ENCODE measurements around the gene VILL. TPM values are rescaled to one million over a fixed set of nuclear protein-coding genes. Genes with fewer than 3 reads are reported as not detected.
"Not testable (repeated sequence)": the region's sequence is repeated elsewhere in the genome, so short reads cannot be mapped to it uniquely, and the experiment has no call there.

The VILL gene
- total RNA-seq, 1 donor from 2014 or later: 4.4 TPM

DNA sequence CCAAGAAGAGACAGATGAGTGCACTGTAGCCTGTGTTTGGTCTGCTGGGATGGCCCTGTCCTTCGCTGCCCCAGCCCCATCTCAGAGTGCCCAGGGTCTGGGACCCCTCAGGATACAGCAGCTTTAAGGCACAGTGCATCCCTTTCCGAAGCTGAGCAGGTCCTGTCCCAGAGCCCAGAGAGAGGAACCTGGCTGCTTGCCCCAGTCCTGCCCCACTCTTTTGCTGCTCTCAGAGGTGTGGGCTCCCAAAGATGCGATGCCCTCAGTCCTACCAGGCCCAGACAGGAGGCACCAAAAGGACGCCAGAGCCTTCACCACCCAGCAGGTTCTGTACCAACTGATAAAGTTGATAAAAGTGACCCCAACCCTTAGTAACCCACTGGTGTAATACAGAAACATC lies 30.6 kb downstream of the VILL start:
- no peak for DNase-seq (ENCODE audit: missing footprints)
- no peak for ATAC-seq

DNA sequence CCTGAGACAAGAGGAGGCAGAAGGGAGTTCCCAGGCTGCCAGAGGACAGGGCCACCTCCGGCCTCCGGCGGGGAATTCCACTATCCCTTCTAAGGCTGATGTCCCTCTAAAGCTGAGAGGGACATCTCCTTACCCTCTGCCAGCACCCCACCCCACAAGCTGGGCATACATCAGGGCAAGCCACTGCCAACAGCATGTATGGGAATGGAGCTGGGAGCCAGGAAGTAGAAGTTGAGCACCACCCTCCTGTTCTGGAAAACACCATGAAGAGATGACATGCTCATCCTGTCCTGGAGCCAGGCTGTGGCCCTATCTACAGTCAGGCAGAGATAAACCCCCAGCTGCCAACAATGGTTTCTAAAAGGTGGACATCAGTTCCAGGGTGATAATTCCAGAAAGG lies 31.7 kb downstream of the VILL start:
- DNase-seq (ENCODE audit: missing footprints): no peak
- intact Hi-C loops (cut with DNase I): no loop called here

More for the DNA sequence above, 30.6 kb downstream of the VILL start:
- intact Hi-C loops (cut with DNase I): no loop called here

DNA sequence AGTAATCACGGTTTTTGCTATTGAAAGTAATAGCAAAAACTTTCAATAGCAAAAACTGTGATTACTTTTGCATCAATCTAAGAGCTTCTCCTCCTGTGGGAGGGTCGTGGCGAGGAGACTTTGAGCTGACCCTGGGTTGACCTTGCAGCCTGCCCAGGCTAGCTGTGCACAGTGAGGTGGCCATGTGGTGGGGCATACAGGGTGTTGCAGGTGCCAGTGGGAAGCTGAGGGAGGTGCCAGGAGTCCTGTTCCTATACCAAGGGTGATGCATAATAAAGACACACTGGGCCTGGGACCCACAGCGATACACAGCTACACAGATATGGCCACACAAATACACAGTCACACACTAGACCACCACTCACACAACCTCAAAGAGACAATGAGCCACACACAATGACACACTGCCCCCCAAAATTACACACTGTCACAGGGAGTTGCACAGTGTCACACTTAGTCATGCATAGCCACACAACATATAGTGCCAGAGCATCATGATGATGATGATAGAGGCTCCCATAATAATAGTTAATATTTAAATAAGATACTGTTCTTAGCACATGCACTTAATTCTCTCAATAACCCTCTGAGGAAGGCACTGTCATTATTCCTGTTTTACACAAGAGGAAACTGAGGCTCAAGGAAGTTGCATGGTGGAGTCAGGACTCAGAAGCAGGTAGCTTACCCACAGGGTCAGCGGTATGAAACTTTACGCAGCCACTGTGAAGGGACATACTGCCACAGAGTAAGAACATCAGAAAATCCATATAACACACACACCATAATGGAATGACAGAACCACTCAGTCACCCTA lies 32.5 kb downstream of the VILL start:
- ATAC-seq (no peak), DNase-seq (ENCODE audit: missing footprints) (no peak)
- intact Hi-C loops (cut with DNase I): no loop called here

More for the DNA sequence above, 31.7 kb downstream of the VILL start:
- ATAC-seq: no peak

DNA sequence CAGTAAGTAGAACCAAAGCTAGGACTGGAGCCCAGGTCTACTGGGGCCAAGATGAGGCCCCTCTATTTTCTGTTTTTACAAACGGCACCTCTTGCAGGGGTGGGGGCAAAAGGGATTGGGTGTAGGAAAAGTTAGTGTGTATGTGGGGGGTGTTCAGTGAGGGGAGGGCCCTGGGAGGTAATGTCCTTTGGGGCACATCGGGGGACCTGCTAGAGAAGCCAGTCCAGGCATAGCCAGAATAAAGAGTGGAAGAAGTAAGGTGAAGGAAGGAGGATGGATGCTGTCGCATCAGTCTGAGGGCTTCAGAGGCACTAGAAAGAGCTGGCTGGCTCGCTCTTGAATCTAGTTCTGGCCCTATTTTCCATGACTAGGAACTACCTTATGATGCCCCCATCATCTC lies 36.3 kb downstream of the VILL start:
- intact Hi-C loops (cut with DNase I): no loop called here
- no peak for DNase-seq (ENCODE audit: missing footprints)
- ATAC-seq: no peak

DNA sequence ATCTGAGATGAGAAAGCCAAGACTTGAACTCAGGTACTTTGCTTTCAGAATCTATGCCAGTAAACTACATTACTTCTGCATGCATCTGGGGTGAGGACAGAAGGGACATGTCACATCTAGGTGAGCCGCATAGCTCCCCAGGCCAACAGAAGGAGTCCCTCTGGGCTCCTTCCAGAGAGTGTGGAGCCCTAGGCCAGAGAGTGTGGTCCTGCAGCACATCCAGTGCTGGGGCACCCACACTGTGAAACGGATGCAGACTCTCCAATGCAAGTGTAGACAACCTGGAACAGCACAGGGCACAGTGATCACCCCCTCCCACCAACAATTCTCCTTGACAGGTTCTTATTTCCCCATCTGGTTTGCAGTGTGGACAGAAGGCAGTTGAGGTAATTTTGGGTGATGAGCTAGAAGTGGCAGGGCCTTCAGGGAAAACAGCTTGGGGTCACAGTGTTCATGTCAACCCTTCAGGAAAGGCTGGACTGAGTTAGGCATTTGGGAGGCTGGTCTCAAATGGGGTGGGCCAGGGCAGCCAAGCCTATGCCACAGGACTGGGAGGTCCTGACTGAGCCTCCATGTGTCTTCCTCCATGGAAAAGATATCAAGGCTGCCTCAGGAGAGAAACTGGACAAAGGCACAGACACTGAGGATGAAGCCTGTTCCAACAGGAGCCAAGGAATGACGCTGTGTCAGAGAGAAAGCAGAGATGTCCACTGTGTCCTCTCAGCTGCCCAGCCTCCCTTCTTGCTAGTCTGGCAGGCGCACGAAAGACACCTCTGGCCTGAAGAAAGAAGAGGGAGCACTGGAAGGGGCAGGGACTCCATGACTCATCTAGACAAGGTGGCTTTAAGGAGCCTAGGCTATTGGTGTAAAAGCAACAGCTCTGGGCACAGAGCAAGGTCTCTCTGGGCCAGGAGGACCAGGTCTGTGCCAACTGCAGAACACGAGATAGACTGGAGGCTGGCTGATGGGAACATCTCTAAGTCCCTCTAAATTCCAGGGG lies 37.2 kb downstream of the VILL start:
- DNase-seq (ENCODE audit: missing footprints) (no peak), ATAC-seq (no peak)
- intact Hi-C loops (cut with DNase I): no loop called here

DNA sequence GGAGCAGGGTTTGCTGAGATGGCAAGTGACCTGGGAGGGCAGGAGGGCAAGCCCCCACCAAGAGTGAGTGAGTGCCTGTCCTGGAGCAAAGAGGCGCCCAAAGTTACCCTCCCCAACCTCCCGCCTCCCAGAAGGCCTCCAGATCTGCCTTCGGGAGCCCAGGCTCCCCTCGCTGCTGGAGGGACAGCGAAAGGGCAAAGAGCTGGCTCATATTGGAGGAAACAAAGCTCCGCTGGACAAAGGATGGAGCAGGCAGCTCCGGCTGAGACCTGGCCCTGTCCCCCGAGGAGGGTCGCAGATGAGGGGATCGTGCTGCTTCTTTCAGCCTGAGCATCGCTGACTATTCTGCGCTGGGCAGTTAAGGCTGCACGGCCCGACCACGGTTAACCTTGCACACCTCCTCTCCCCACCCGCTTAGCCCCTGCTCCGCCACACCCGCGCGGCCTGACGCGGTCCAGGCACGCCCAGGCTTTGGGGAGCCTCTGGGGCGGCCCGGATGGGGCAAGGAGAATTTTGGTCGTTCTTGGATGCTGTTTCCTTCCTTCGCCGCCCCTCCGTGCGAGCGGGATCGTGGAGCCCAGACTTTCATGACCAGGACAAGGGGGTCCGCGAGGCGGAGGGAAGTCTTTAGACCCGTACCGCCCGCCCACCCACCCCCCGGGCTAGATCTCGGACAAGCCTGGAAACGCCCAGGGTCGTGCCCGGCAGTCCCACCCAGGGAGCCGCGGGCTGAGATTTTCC lies 38.2 kb downstream of the VILL start:
- ATAC-seq (no peak), DNase-seq (ENCODE audit: missing footprints) (no peak)
- intact Hi-C loops (cut with DNase I): no loop called here

DNA sequence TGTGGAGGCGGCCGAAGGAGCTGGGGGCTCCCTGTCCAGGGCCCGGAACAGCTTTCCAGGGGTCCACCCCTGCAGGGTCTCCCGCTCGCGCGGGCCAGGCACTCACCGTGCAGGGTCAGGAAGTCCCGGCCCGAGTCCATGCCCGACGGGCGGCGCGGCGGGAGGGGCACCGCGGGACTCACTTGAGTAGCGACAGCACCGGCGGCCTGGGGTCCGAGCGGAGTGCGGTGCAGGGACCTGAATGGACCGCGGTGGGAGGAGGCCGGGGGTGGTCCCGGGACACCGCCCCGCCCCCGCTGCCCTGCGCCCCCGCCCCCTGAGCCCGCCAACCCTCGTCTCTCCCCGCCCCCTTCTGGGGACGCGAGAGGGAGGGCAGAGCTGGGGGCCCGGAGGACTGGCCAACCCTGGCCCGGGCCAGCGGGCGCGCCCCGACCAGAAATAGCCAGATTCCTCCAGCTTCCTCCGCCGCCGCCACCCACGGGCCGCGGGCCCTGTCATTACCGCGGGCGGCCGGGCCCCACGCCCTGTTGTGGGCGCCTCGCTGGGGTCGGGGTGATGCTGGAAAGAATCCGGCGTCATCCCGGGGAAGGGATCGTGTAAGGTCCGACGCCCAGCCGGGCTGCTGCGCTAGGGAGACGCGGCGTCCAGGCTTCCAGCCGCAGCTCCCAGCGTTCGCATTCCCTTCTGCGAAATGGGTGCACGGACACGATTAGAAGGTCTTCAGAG lies 39.0 kb downstream of the VILL start, which contains the start of gene PLCD1:
Gene PLCD1, minus strand, starts transcription at position 243 of the 726 bp plus-strand sequence. Its CDS starts 103 bp downstream, at position 140.
- ATAC-seq: peak; percentile 65
- DNase-seq (ENCODE audit: missing footprints): peak; percentile 89
- intact Hi-C loops (cut with DNase I): no loop called here

DNA sequence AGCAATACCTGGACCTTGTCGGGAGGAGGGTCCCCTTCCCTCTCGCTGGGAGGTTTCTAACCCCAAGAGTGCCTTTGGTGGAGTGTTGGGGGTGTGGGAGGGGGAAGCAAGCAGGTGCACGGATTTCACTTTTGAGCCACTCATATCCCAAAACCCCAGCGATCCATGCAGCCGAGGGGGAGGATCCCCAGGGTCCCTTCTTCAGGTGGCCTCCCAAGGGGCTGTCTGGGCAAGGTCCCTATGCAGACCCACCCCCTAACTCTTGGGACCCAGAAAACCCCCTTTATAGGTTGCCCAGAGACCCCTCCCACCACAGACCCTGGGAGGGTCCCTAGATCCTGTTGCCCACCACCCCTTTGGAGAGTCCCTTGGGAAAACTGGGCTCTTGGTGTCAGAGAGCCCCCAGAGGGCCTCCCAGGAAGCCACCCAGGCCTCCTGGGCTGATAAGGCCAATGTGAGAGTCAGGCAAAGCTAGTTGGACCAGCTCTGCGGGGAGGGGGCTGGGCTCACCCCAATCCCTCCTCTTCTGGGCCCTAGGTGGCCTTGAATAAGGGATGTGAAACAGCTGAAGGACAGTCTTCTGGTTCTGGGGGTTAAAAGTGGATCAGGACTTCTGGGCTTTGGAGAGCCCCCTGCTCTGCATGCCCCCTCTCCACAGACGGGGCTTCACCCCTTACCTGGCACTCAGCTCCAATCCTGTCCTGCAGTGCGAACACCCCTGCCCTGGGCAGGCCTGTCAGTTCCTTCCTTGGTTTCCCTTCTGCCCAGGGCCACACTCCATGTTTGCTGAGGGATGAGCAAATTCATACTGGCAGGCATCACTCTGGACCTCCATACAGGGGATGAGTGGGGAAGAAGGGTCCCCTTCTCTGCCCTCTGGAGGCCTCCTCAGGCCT lies 39.8 kb downstream of the VILL start:
- intact Hi-C loops (cut with DNase I): no loop called here
- ATAC-seq (no peak), DNase-seq (ENCODE audit: missing footprints) (no peak)

DNA sequence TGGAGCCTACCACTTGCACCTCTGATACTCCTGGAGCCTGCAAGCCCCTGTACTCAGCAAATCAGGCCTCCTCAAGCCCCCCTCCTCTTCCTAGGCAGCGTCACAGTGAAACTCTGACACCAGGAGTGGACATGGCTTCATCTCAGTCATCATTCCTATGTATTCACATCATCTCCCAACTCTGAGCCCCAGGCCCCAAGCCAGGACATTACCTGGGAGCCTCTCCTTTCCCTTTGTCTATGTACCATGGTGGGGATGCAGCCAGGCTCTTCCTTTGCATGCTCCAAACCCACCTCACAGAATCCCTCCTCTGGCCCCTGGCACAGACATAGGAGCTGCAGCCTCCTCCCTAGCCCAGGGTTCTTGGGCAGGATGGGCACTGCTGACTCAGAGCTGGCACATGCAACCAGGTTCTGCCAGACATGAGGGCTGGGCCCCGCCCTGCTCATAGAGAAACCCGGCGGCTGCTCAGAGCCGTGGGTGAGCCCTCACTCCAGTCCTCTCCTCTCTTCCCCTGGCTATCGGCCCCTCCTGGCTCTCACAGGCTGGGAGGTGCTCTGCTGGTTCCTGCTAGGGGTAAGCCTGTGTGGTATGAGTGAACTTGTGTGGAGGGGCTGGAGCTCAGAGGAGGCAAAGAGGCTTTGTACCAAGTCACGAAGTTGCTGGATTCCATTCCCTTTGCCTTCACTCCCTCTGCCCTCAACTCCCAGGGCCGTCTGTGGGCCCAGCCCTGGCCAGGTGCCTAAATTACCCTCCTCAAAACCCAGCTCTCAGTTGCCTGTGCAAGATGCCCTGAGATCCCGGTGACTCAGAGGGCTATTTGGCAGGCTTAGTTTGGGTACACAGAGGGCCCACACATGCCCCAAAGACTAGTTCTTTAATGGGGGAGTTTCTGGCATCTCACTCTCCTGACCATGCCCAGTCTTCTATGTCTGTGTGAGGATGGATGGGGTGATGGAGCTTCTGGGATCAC lies 40.7 kb downstream of the VILL start:
- ATAC-seq (no peak), DNase-seq (ENCODE audit: missing footprints) (no peak)
- intact Hi-C loops (cut with DNase I): no loop called here

DNA sequence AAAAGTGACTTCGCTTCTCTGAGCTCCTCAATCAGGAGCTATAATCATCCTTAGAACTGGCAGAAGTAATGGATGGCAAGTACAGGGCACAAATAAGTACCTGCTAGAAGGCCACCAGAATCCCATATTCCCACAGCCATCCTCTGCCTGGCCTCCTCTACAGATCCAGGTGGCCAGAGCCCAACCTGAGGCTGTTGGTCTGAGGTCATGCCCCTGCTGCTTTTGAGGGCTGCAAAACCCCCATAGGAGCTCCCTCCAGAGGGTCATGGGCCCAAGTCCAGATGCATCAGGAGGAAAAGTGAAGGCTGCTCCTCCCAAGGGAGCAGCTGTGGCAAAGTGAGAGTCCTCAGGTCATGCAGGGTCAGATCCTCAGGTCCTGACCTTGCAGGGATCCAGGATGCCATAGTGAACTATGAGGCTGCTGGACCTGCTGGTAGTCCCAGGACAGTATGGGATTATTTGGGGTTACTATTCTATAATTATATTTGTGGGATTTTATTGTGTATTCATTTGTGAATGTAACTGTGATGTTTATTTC lies 41.8 kb downstream of the VILL start:
- ATAC-seq (no peak), DNase-seq (ENCODE audit: missing footprints) (no peak)
- intact Hi-C loops (cut with DNase I): no loop called here

DNA sequence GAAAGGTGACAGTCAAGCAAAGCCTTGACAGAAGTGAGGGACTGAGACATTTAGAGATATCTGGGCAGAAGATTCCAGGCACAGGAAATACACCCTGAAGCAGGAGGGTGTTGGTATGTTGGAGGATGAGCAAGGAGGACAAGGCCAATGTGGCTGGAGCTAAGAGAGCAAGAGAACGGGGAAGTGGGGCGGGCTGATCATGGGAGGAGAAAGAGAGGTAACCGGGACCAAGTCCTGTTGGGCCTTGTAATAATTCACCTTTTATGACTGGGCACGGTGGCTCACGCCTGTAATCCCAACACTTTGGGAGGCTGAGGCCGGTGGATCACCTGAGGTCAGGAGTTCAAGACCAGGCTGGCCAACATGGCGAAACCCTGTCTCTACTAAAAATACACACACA lies 43.0 kb downstream of the VILL start:
- DNase-seq (ENCODE audit: missing footprints); intact Hi-C loops (cut with DNase I): not testable (repeated sequence)

DNA sequence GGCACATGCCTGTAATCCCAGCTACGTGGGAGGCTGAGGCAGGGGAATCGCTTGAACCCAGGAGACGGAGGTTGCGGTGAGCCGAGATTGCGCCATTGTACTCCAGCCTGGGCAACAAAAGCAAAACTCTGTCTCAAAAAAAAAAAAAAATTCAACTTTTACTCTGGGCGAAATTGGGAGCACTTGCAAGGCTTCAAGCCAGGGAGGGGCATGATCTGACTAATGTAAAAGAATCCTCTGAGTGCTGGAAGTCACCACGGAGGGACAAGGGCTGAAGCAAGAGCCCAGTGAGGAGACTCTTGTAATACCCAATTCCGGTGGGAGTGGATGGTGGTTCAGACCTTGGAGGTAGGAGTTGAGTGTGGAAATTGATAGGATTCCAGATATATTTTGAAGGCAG lies 43.7 kb downstream of the VILL start:
- ATAC-seq; DNase-seq (ENCODE audit: missing footprints); intact Hi-C loops (cut with DNase I): not testable (repeated sequence)

More for the DNA sequence above, 43.0 kb downstream of the VILL start:
- not testable (repeated sequence) for ATAC-seq

DNA sequence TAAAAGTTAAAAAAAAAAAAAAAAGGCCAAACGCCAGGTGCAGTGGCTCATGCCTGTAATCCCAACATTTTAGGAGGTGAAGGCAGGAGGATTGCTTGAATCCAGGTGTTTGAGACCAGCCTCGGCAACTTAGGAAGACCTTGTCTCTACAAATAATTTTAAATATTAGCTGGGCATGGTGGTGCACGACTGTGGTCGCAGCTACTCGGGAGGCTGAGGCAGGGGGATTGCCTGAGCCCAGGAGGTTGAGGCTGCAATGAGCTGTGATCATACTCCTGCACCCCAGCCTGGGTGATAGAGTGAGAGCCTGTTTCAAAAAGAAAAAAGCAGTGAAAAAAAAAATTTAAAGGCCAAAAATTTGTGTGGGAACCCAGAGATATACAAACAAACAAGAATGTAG lies 45.7 kb downstream of the VILL start:
- DNase-seq (ENCODE audit: missing footprints) (no peak), ATAC-seq (no peak)
- intact Hi-C loops (cut with DNase I): no loop called here

DNA sequence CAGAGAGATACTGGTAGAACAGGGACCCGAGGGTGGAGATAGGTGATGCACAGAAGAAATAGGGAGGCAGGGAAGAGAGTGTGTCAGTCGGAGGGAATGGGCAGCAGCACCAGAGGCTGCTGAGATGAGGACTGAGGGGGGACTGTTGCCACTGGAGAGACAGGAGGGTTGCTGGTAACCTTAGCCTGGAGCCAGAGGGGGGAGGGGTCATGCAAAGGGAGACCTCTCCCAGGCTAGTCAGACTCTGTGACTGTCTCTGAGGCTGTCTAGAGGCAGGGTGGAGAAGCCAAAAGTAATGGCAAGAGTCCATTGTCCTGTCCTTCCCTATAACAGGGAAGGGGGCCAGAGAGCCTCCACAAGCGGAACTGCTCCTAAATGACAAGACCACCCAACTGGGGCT lies 46.3 kb downstream of the VILL start:
- no peak for DNase-seq (ENCODE audit: missing footprints)
- intact Hi-C loops (cut with DNase I): no loop called here
- no peak for ATAC-seq

DNA sequence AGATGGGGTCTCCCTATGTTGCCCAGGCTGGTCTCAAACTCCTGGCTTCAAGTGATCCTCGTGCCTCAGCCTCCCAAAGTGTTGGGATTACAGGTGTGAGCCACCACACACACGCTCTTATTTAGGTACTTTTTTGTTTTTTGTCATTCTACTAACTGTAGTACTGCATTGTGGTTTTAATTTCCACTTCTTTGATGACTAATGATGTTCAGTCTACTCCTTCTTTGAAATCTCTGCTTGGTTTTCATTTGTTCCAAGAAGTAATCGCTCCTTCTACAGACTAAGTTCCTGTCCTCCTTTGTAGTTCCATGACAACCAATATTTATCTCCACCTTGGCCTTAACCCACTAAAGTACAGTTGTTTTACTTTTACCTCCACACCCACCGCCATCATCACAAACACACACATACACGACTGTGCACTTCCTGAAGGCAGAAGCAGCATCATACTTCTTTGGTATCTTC lies 47.9 kb downstream of the VILL start:
- ATAC-seq: no peak
- intact Hi-C loops (cut with DNase I): no loop called here
- no peak for DNase-seq (ENCODE audit: missing footprints)
